Coronary artery (tissue), 2 donors: Measurements from ENCODE around the gene GABRA5.
A peak's percentile ranks its signal among the peaks of the same experiment; 100 is the strongest.

Experiments used
- DNase-seq: peaks from one replicate; pipeline ENCODE4 v3.0.0-alpha.2; 2017; ENCODE audit warnings: low spot score
- H3K27ac ChIP-seq, 2 donors: fragments of 200-600 bp; sonication (generic); one replicate each; pipeline ENCODE4 v1.5.1; 2016 to 2019
- H3K4me3 ChIP-seq: fragments of 200-600 bp; sonication (generic); 2 replicates; pipeline ENCODE4 v1.5.1; 2016; ENCODE audit warnings: mild to moderate bottlenecking, moderate library complexity
- TF ChIP-seq, protein P1 (sequence below): fragments of 200-600 bp; sonication (generic); IDR thresholded peaks from one replicate; pipeline ENCODE4 v1.5.1; 2019; ENCODE audit warnings: antibody characterized with exemption

Gene GABRA5

DNA sequence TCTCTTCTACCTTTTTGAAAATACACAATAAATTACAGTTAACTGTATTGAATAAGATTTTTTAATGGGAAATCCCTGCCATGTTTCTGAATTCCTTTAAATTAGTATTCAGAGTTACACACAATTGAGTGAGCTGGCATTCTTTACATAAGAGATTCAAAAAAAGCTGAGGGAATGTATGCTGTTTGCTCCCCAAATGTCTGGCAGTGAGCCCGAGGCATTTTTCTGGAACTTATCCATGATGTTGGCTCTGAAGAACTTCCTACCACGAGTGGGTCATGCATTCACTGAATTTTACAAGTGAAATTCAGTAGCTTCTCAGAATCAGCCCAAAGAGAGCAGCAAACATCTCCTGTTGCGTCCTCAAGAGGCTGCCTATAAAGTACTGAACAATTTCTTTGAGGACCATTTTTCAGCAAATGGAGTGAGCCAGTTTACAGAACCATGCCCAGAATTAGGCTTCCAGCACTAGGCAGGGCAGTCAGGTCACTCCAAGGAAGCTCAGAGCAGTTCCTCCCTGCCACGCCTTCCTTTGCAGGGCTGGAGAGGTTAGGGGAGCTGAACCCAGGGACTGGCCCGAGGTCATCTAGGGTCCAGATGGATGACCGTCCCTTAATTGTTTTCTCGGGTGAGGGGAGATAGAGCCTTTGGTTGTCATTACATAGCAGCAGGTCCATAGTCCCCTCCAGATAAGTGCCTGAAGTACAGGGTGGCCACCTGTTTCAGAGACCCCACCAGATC, 21.2 kb downstream of the GABRA5 start:
- Histone ChIP-seq H3K4me3 (no peak overlapping the region), H3K27ac (no peak overlapping the region)
- TF ChIP-seq, protein P1, sequence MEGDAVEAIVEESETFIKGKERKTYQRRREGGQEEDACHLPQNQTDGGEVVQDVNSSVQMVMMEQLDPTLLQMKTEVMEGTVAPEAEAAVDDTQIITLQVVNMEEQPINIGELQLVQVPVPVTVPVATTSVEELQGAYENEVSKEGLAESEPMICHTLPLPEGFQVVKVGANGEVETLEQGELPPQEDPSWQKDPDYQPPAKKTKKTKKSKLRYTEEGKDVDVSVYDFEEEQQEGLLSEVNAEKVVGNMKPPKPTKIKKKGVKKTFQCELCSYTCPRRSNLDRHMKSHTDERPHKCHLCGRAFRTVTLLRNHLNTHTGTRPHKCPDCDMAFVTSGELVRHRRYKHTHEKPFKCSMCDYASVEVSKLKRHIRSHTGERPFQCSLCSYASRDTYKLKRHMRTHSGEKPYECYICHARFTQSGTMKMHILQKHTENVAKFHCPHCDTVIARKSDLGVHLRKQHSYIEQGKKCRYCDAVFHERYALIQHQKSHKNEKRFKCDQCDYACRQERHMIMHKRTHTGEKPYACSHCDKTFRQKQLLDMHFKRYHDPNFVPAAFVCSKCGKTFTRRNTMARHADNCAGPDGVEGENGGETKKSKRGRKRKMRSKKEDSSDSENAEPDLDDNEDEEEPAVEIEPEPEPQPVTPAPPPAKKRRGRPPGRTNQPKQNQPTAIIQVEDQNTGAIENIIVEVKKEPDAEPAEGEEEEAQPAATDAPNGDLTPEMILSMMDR, result no peak
- no peak for DNase-seq

DNA sequence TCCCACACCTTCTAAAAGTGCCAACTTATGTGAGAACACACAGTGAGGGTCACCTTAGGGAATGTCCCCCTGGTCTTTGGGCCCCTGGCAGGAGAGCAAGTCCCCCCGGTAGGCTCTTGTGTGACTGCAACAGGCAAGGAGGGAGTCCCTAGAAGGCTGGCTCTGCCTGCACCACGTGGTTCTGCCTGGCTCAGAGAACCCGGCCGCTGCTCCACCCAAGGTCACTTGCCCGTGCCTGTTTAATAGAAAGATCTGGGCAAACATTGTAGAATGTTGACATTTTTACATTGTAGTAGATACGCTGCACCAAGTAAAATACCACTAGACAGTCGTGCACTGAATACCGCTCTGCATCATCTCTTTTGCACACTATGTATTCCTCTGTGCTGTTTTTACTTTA, 21.9 kb downstream of the GABRA5 start:
- peak; percentile 55 for DNase-seq
- no peak overlapping the region for H3K4me3 ChIP-seq
- H3K27ac ChIP-seq, result no peak overlapping the region
- TF ChIP-seq, protein P1, result no peak

DNA sequence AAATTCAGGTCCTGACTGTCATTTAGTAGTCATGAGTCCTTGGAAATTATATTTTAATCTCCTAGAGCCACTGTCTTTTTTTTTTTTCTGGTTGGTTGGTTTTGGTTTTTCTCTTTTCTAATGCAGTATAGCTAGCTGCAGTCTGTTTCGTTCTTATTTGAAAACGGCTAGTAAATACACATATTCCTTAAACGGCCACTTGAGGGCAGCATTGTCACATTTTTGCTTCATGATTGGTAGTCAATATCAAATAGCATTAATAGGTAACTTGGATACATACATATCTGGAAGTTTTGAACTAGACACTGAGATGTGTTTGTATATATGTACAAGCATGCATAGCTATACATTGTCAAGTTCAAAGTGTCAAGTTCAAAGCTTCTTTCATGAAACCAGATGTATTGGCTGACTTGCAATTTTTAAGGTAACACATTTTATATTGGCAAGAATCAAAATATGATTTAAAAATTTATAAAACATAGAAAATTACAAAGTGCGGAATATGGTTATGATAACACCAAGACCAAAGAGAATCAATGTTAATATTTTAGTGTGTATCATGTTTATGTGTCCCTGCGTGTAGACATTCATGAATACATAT, 22.5 kb downstream of the GABRA5 start:
- Histone ChIP-seq H3K4me3 (no peak overlapping the region), H3K27ac (no peak overlapping the region)
- no peak for DNase-seq
- TF ChIP-seq, protein P1, result peak; percentile 46

DNA sequence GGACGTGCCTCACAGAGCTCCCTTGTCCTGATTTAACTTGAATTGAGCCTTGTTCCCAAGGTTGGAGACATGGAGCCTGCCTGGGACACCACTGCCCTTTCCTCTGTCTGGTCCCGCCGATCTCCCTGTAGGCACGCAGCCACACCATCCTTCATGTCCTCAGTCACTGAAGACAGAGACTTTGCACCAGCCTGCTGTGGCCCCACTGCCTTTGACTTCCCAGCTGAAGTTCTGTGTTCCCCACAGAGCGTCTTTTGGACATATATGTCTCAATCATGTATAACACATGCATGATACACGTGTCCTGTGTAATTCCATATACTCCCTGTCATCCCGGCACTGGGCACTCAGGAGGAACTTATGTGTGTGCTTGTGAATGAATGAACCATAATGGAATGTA, 23.6 kb downstream of the GABRA5 start:
- DNase-seq, result no peak
- no peak overlapping the region for H3K4me3 ChIP-seq
- no peak overlapping the region for H3K27ac ChIP-seq
- TF ChIP-seq, protein P1, result no peak

DNA sequence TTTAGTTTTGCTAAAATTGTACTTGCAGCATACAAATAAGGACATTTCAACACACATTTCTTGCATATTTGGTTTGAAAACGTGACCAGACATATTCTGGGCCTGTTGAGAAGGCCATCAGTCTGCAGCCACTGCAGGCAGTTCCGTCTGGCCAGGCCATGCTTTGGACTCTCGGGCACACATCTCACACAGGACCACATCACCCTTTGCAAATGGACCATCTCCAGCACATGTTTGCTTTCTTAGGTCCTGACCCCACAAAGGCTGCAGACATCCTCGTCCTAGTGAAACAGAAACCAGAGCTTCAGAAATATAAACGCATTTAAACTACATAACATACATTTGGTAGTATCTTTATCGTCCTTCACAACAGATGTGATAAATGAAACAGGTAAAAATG, 24.1 kb downstream of the GABRA5 start:
- no peak overlapping the region for H3K4me3 ChIP-seq
- no peak overlapping the region for H3K27ac ChIP-seq
- DNase-seq, result no peak
- TF ChIP-seq, protein P1, result no peak

DNA sequence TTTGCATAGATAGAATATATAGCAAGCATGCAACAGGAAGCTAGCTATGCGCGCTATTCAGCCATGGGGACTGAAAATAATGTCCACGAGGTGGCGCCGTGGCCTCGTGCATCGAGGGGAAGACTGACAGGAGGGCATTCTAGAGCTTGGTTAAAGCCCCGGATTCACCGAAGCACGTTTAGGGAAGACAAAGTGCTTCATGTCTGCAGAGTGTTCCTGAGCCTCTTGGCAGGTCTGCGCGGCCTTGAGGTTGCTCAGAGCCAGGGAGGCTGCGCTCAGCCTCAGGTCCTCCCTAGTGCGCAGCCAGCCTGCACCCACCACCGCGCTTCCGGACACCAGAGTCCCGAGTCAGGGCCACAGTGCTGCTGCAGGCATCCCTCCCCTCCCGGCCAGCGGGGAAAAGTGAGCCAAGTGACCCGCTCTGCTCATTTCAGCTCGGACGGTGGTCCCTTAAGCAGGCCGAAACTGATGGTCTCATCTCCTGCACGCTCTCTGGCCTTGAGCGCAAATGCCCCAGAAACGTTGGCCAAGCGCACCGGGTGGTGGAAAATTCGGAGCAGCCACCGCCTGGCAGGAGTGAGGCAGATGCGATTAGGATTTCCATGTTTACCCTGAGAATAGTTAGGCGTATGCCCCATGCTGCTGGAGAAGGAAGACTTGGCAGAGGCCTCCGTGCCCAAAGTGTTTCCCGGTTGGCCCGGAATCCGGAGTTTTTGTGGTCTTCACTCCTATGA, 24.8 kb downstream of the GABRA5 start:
- no peak for DNase-seq
- TF ChIP-seq, protein P1, result no peak
- Histone ChIP-seq H3K4me3 (peak overlapping the region; percentile 66), H3K27ac (no peak overlapping the region)
